K562 treated with DMSO at 1 percent for 48 hours (cell line): ENCODE results near the gene BMP8A. TPM values are rescaled to one million over a fixed set of nuclear protein-coding genes. Genes with fewer than 3 reads are reported as not detected.

Experiments used
- total RNA-seq: library from RNA; unstranded; fragments of 300-600 nt; gene quantifications from 2 replicates; pipeline ENCODE4 v1.2.3, GENCODE V29; 2022; ENCODE audit warnings: low replicate concordance; ENCODE audit errors: extremely low read depth

BMP8A gene
- total RNA-seq, result not detected in 2 replicates

GRCh38 chr1:39491146-39491921 is at the start of gene BMP8A:
Gene BMP8A, plus strand, starts transcription at chr1:39491636. Its CDS starts 356 bp downstream, at chr1:39491992.

Other genes with a start within 250 kb of the BMP8A start
- gene PABPC4, start 85.2 kb downstream of the BMP8A start, total RNA-seq, result not detected in 2 replicates
- gene HEYL, start 148.0 kb downstream of the BMP8A start, total RNA-seq, result not detected in 2 replicates
- not detected in 2 replicates for gene NT5C1A, start 180.5 kb downstream of the BMP8A start, total RNA-seq
- not detected in 2 replicates for gene HPCAL4, start 199.8 kb downstream of the BMP8A start, total RNA-seq
- gene PPIE, start 247.2 kb downstream of the BMP8A start, total RNA-seq, result not detected in 2 replicates